ENCODE data around the gene MATR3.

Gene MATR3

DNA sequence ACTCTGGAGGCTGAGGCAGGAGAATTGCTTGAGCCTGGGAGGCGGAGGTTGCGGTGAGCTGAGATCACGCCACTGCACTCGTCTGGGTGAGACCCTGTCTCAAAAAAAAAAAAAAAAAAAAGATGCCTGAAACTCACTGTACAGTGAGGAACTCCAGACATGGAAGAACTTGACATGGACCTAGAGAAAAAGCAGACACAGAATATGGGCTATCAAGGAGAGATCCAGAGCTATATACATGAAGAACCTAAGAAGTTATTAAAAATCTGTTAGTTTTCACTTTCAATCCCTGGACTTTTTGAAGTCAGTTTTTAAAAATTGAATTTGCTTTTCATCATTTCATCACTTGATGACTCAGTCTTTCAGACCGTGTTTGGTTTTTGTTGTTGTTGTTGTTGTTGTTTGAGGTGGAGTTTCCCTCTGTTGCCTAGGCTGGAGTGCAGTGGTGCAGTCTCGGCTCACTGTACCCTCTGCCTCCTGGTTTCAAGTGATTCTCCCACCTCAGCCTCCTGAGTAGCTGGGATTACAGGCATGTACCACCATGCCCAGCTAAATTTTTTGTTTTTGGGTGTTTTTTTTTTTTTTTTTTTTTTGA is 68.4 kb downstream of the MATR3 start:
- DNase-seq, result no peak

GRCh38 chr5:139363937-139364336 is 70.4 kb downstream of the MATR3 start:
- no peak for DNase-seq

GRCh38 chr5:139364466-139364865 is 70.9 kb downstream of the MATR3 start:
- no peak for DNase-seq

GRCh38 chr5:139368613-139369012 is 75.1 kb downstream of the MATR3 start:
- DNase-seq, result no peak

GRCh38 chr5:139369181-139369580 is 75.6 kb downstream of the MATR3 start:
- DNase-seq, result no peak

GRCh38 chr5:139371482-139372435 is 78.2 kb downstream of the MATR3 start:
- no peak for DNase-seq

DNA sequence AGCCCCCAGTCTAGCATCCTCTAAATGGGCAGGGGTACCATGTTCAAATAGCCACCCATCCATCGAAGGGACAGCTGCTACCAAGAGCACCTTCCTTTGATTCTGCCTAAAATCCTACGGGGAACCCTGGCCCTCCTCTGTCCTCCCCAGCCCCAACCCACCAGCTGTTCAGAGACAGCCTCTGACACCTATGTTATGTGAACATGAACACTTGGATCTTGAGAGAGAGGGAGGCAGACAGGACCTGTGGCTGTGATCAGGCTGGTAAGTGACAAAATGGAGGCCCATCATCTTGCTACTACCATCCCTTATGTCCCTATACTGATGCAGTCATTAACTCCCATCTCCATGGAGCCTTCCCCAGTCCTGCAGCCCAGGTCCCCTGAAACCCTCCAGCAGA is 81.4 kb downstream of the MATR3 start:
- no peak for DNase-seq

GRCh38 chr5:139376364-139376763 is 82.8 kb downstream of the MATR3 start:
- DNase-seq, result no peak

- no peak for DNase-seq
These were observed 83.7 kb downstream of the MATR3 start for GRCh38 chr5:139377226-139377625.

DNA sequence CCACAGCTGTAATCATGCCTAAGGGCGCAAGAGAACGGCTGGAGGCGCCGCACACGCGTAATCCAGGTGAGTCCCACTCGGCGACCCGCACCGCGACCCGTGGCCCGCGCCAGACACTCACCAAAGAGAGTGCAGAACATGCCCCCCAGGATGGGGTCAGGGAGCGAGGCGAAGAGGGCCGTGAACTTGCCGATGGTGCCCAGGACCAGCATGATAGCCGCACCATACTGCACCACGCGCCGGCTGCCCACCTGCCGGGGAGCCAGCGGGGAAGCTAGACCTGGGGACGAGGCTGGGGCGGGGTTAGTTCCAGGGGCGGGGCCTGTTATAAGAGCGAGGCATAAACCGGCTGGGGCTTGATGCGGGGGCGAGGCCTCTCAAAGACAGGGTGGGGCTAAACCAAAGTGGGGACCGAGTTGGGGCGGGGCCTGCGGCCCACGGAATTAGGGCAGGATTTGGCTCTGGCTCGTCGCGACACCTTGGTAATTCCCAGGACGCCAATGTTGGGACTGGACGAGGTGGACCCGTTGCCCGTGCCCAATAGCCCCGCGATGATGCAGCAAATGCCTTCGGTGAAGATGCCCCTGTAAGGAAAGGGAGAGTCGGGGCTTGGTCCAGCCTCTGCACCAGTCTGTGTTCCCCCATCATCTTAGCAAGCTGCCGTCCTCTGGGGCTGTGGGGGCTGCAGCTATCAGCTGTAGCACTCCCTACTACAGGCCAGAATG is 84.7 kb downstream of the MATR3 start:
- no peak for DNase-seq

- no peak for DNase-seq
These were observed 85.4 kb downstream of the MATR3 start for GRCh38 chr5:139378941-139379361.

DNA sequence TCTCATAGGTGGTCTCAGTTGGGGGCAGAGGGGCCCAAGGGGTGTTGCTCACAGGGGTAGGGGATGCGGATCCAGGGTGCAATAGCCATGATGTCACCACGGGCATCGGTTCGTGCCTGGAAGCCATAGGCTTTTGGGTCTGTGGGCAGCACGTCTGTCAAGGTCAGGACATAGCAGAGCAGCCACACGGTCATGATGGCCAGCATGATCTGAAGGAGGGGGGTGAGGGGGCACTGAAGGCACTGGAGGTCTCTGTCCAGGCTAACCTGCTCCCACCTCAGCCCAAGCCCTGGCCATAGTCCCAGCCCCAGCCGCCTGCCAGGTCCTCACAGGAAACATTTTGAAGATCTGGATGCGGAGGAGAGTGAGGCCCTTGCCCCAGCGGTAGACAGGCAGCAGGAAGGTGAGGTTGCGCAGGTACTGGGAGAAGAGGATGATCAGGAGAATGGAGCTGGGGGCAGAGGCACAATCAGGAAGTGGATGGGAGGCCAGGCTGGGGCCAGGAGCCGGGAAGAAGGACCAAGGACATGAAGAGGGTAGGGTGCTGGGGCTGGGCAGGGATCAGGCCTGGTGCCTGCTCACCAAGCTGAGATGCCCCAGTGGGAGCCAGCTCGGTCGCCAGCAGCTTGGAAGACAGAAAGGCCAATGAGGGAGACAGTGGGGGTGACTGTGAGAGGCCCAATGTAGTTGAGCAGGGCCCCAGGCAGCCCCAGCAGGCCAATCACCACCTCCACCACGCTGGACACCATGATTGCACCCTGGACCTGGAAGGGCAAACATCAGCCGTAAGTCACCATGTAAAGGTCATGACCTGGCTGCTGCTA is 86.3 kb downstream of the MATR3 start:
- DNase-seq, result no peak
